GM23248 (cell line): ENCODE results near the gene ARMS2.

Experiments used
- EZH2 ChIP-seq: fragments of 200-600 bp; sonication (generic); IDR thresholded peaks from 2 replicates; pipeline ENCODE4 v1.6.1; 2018; ENCODE audit warnings: antibody characterized with exemption, mild to moderate bottlenecking; ENCODE audit not compliant: insufficient read depth, poor library complexity, severe bottlenecking
- EZH2phosphoT487 ChIP-seq: fragments of 200-600 bp; sonication (generic); IDR thresholded peaks from 2 replicates; pipeline ENCODE4 v1.6.1; 2018; ENCODE audit warnings: antibody characterized with exemption, moderate library complexity, mild to moderate bottlenecking, low read depth; ENCODE audit not compliant: insufficient read depth

DNA sequence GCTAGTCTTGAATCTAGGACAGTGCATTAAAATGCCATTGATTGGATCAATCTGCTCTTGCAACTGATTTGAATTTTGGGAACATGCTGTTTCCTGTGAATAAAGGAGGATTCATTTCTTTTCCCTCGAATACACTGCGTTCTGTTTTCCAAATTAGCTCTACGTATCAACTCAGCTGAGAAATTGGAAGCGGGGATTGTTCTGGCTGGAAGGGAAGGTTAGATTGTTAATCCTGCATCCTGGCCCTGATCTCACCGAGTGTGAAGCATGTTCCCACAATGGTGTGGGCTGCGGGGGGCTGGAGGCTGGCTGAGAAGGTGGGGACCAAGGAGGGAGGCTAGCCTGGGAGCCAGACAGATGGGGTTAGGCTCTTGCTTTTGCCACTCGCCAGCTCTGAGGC is 24.5 kb downstream of the ARMS2 start:
- no peak for TF ChIP-seq EZH2phosphoT487
- no peak for TF ChIP-seq EZH2
